Measurements from ENCODE around the gene TWIST1.

The TWIST1 gene

DNA sequence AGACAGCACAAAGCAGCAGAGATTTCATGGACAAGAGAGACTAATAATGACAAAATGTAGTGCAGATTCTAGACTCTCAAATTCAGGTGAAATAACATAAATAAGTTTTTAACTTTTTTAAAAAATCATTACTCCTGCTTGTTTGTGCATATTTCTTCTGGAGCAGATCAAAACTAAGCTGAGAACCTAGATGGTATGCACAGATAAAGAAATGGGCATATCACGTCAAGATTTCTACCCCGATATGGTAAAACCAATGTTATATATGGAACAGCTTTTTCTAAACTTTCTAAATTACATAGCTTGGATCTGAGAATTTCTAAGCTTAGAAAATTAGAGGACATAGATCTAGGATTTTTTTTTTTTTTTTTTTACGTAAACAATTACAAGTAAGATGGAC, 18.2 kb downstream of the TWIST1 start:
- Histone ChIP-seq H2BK15ac (ENCODE audit: low read length) (no peak overlapping the region), H4K91ac (ENCODE audit: low read depth, low read length, poor library complexity) (no peak overlapping the region), H3K9me3 (replicated peaks in 1 of 2; ENCODE audit: control insufficient read depth in 2 of 2, insufficient read depth in 1 of 2, low read depth in 1 of 2, low read length in 2 of 2) (no peaks in the 10 kb centered on the region), H2BK120ac (ENCODE audit: low read depth, low read length) (no peak overlapping the region), H3K23ac (ENCODE audit: low read depth, low read length, poor library complexity) (no peak overlapping the region), H3K36me3 (replicated peaks in 1 of 2; ENCODE audit: control insufficient read depth in 2 of 2, insufficient read depth in 2 of 2, low read length in 2 of 2) (no peaks in the 10 kb centered on the region), H3K4ac (ENCODE audit: low read length) (no peak overlapping the region), H3K4me1 (ENCODE audit: control insufficient read depth in 2 of 2, insufficient read depth in 1 of 2, low read depth in 1 of 2, low read length in 2 of 2) (no peaks in the 10 kb centered on the region), H3K9ac (ENCODE audit: low read depth, low read length, poor library complexity) (no peak overlapping the region), H3K27me3 (ENCODE audit: control insufficient read depth in 3 of 3, insufficient read depth in 3 of 3, low read depth in 1 of 3, low read length in 3 of 3) (peaks cover 0 to 11% (median 0%) of the 10 kb centered on the region in 3 experiments), H3K14ac (ENCODE audit: low read length) (no peak overlapping the region), H2BK5ac (ENCODE audit: low read length) (no peak overlapping the region), H2AFZ (ENCODE audit: low read length) (no peak overlapping the region), H2BK12ac (ENCODE audit: low read length) (no peak overlapping the region), H3K4me2 (ENCODE audit: insufficient read depth, low read length, poor library complexity, severe bottlenecking) (no peak overlapping the region), H3K4me3 (ENCODE audit: low read length in 2 of 2) (no peak overlapping the region), H4K8ac (ENCODE audit: low read depth, low read length) (no peak overlapping the region), H3K79me1 (ENCODE audit: low read depth, low read length) (peaks cover 2% of the 10 kb centered on the region), H3K27ac (replicated peaks; ENCODE audit: low read length) (no peak overlapping the region), H3K18ac (ENCODE audit: low read length) (no peak overlapping the region), H2AK5ac (ENCODE audit: low read depth, low read length) (no peak overlapping the region)
- no CpG with 5 or more reads among the region's 3 CpGs for WGBS, 2 donors (ENCODE audit: extremely low coverage in 2 of 2, insufficient read length in 2 of 2, insufficient replicate concordance in 1 of 2)
- DNase-seq (ENCODE audit: low spot score): no peak

DNA sequence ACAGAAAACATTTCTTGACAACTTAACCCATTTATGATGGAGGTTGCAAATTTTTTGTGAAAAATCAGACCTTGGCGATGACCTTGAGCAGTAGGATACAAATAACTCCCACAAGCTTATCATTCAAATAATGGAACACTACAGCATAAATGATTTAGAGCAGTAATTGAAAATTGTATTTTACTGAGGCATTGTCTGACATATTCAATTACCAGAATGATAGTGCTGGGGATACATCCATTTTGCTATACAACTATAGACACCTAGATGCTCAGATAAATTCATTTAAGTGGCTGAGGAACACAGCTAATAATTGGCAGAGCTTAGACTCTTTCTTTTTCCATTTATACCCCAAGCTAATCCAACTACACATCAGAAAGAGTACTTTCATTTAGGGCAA, 18.9 kb downstream of the TWIST1 start:
- H3K36me3 ChIP-seq (replicated peaks in 1 of 2; ENCODE audit: control insufficient read depth in 2 of 2, insufficient read depth in 2 of 2, low read length in 2 of 2): no peaks in the 10 kb centered on the region
- H3K14ac ChIP-seq (ENCODE audit: low read length): no peak overlapping the region
- no peak overlapping the region for H4K91ac ChIP-seq (ENCODE audit: low read depth, low read length, poor library complexity)
- no peak overlapping the region for H2BK120ac ChIP-seq (ENCODE audit: low read depth, low read length)
- no peak overlapping the region for H3K27ac ChIP-seq (replicated peaks; ENCODE audit: low read length)
- no peak overlapping the region for H3K18ac ChIP-seq (ENCODE audit: low read length)
- H3K27me3 ChIP-seq (ENCODE audit: control insufficient read depth in 3 of 3, insufficient read depth in 3 of 3, low read depth in 1 of 3, low read length in 3 of 3): peaks cover 0 to 7% (median 0%) of the 10 kb centered on the region in 3 experiments
- no peak overlapping the region for H3K4me3 ChIP-seq (ENCODE audit: low read length in 2 of 2)
- no CpG with 5 or more reads among the region's 1 CpG for WGBS, 2 donors (ENCODE audit: extremely low coverage in 2 of 2, insufficient read length in 2 of 2, insufficient replicate concordance in 1 of 2)
- no peak overlapping the region for H2BK12ac ChIP-seq (ENCODE audit: low read length)
- H3K79me1 ChIP-seq (ENCODE audit: low read depth, low read length): peaks cover 2% of the 10 kb centered on the region
- no peak overlapping the region for H2AFZ ChIP-seq (ENCODE audit: low read length)
- H4K8ac ChIP-seq (ENCODE audit: low read depth, low read length): no peak overlapping the region
- DNase-seq (ENCODE audit: low spot score): no peak
- no peak overlapping the region for H3K4ac ChIP-seq (ENCODE audit: low read length)
- H3K23ac ChIP-seq (ENCODE audit: low read depth, low read length, poor library complexity): no peak overlapping the region
- no peak overlapping the region for H2AK5ac ChIP-seq (ENCODE audit: low read depth, low read length)
- no peak overlapping the region for H2BK5ac ChIP-seq (ENCODE audit: low read length)
- no peak overlapping the region for H3K4me2 ChIP-seq (ENCODE audit: insufficient read depth, low read length, poor library complexity, severe bottlenecking)
- H3K9ac ChIP-seq (ENCODE audit: low read depth, low read length, poor library complexity): no peak overlapping the region
- no peaks in the 10 kb centered on the region for H3K9me3 ChIP-seq (replicated peaks in 1 of 2; ENCODE audit: control insufficient read depth in 2 of 2, insufficient read depth in 1 of 2, low read depth in 1 of 2, low read length in 2 of 2)
- H2BK15ac ChIP-seq (ENCODE audit: low read length): no peak overlapping the region
- H3K4me1 ChIP-seq (ENCODE audit: control insufficient read depth in 2 of 2, insufficient read depth in 1 of 2, low read depth in 1 of 2, low read length in 2 of 2): no peaks in the 10 kb centered on the region

DNA sequence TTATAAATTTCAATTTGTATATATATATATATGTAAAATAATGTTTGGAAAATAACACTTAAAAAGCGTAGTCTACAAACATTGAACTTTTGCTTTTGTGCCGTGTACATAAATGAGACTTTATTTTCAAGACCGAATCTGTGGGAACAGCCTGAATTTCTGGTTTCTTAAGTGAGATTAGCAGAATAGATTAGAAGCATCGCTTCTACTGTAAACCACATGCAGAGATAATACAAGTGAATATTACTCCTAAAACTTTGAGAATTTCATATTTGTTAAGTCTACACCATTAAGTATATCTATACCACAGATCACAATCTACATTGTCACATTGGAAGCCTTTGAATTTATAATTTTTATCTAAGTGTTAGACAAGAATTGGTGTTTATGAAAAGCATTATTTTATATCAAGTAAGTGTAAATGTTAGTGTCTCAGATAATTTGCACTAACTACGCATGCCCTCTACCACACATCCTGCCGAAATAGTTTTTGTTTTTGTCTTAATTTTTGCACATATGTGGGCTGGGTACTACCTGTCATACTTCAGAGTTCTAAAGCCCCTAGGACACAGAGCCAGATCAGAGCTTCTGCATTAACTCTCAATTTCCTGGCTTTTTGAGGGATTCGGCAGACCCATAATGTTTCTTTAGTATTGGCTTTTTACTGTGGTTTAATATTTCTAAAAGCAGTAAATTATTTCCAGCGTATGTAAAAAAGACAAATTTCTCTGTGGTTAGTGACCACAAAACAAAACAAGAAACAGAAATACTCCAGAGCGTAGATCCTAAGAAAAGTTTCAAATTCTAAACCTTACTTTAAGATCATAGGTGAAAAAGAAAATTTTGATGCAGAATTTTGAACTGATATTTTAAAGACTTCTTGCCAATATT, 20.0 kb downstream of the TWIST1 start:
- H3K36me3 ChIP-seq (replicated peaks in 1 of 2; ENCODE audit: control insufficient read depth in 2 of 2, insufficient read depth in 2 of 2, low read length in 2 of 2): no peaks in the 10 kb centered on the region
- no peak overlapping the region for H3K9ac ChIP-seq (ENCODE audit: low read depth, low read length, poor library complexity)
- no CpG with 5 or more reads among the region's 9 CpGs for WGBS, 2 donors (ENCODE audit: extremely low coverage in 2 of 2, insufficient read length in 2 of 2, insufficient replicate concordance in 1 of 2)
- H2BK15ac ChIP-seq (ENCODE audit: low read length): no peak overlapping the region
- no peak overlapping the region for H3K4ac ChIP-seq (ENCODE audit: low read length)
- no peak overlapping the region for H3K4me2 ChIP-seq (ENCODE audit: insufficient read depth, low read length, poor library complexity, severe bottlenecking)
- no peak overlapping the region for H3K23ac ChIP-seq (ENCODE audit: low read depth, low read length, poor library complexity)
- H2BK120ac ChIP-seq (ENCODE audit: low read depth, low read length): no peak overlapping the region
- no peak overlapping the region for H3K27ac ChIP-seq (replicated peaks; ENCODE audit: low read length)
- DNase-seq (ENCODE audit: low spot score): no peak
- no peak overlapping the region for H4K8ac ChIP-seq (ENCODE audit: low read depth, low read length)
- H2AK5ac ChIP-seq (ENCODE audit: low read depth, low read length): no peak overlapping the region
- H2BK5ac ChIP-seq (ENCODE audit: low read length): no peak overlapping the region
- H3K9me3 ChIP-seq (replicated peaks in 1 of 2; ENCODE audit: control insufficient read depth in 2 of 2, insufficient read depth in 1 of 2, low read depth in 1 of 2, low read length in 2 of 2): no peaks in the 10 kb centered on the region
- H2BK12ac ChIP-seq (ENCODE audit: low read length): no peak overlapping the region
- no peak overlapping the region for H3K14ac ChIP-seq (ENCODE audit: low read length)
- H3K4me3 ChIP-seq (ENCODE audit: low read length in 2 of 2): no peak overlapping the region
- no peak overlapping the region for H3K18ac ChIP-seq (ENCODE audit: low read length)
- no peak overlapping the region for H4K91ac ChIP-seq (ENCODE audit: low read depth, low read length, poor library complexity)
- H3K79me1 ChIP-seq (ENCODE audit: low read depth, low read length): peaks cover 2% of the 10 kb centered on the region
- H3K27me3 ChIP-seq (ENCODE audit: control insufficient read depth in 3 of 3, insufficient read depth in 3 of 3, low read depth in 1 of 3, low read length in 3 of 3): peaks cover 0 to 7% (median 0%) of the 10 kb centered on the region in 3 experiments
- H2AFZ ChIP-seq (ENCODE audit: low read length): no peak overlapping the region
- H3K4me1 ChIP-seq (ENCODE audit: control insufficient read depth in 2 of 2, insufficient read depth in 1 of 2, low read depth in 1 of 2, low read length in 2 of 2): no peaks in the 10 kb centered on the region

DNA sequence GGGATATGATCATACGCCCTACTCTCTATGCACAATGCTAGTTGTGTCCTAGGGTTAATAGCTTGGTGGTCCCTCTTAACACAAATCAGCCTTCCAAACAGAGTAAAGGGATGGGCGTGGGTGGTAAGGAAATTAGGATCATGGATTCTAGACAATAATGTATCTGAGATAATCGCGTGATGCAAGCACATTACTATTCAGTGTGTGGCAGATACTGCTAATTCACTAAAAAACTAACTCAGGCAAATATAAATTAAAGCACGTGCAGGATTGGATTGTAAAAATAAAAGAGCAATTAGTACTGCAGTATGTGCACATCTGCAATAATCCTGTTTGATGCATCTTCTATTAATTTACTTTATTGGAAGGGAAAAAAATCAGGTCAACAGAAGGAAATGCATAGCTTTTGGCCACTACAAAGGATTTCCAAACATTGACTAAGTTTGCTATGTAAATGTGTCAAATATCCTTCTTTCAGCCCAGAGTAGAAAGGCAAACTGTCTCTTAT, 22.0 kb downstream of the TWIST1 start:
- no peak overlapping the region for H2AFZ ChIP-seq (ENCODE audit: low read length)
- WGBS, 2 donors (ENCODE audit: extremely low coverage in 2 of 2, insufficient read length in 2 of 2, insufficient replicate concordance in 1 of 2): no CpG with 5 or more reads among the region's 5 CpGs

More for the DNA sequence above, 22.0 kb downstream of the TWIST1 start:
- Histone ChIP-seq H2BK5ac (ENCODE audit: low read length) (no peak overlapping the region), H3K79me1 (ENCODE audit: low read depth, low read length) (no peaks in the 10 kb centered on the region), H3K4me1 (ENCODE audit: control insufficient read depth in 2 of 2, insufficient read depth in 1 of 2, low read depth in 1 of 2, low read length in 2 of 2) (no peaks in the 10 kb centered on the region), H3K4ac (ENCODE audit: low read length) (no peak overlapping the region), H3K4me3 (ENCODE audit: low read length in 2 of 2) (no peak overlapping the region), H2BK15ac (ENCODE audit: low read length) (no peak overlapping the region), H3K23ac (ENCODE audit: low read depth, low read length, poor library complexity) (no peak overlapping the region), H4K91ac (ENCODE audit: low read depth, low read length, poor library complexity) (no peak overlapping the region), H2AK5ac (ENCODE audit: low read depth, low read length) (no peak overlapping the region), H3K36me3 (replicated peaks in 1 of 2; ENCODE audit: control insufficient read depth in 2 of 2, insufficient read depth in 2 of 2, low read length in 2 of 2) (no peaks in the 10 kb centered on the region), H2BK120ac (ENCODE audit: low read depth, low read length) (no peak overlapping the region), H2BK12ac (ENCODE audit: low read length) (no peak overlapping the region), H3K27me3 (ENCODE audit: control insufficient read depth in 3 of 3, insufficient read depth in 3 of 3, low read depth in 1 of 3, low read length in 3 of 3) (no peaks in the 10 kb centered on the region), H3K4me2 (ENCODE audit: insufficient read depth, low read length, poor library complexity, severe bottlenecking) (no peak overlapping the region), H3K27ac (replicated peaks; ENCODE audit: low read length) (no peak overlapping the region), H4K8ac (ENCODE audit: low read depth, low read length) (no peak overlapping the region), H3K18ac (ENCODE audit: low read length) (no peak overlapping the region), H3K9me3 (replicated peaks in 1 of 2; ENCODE audit: control insufficient read depth in 2 of 2, insufficient read depth in 1 of 2, low read depth in 1 of 2, low read length in 2 of 2) (no peaks in the 10 kb centered on the region), H3K14ac (ENCODE audit: low read length) (no peak overlapping the region), H3K9ac (ENCODE audit: low read depth, low read length, poor library complexity) (no peak overlapping the region)
- no peak for DNase-seq (ENCODE audit: low spot score)

Data from neuronal stem cell (in vitro differentiated cells).